ENCODE results near the gene KRTAP24-1. TPM values are rescaled to one million over a fixed set of nuclear protein-coding genes. Genes with fewer than 3 reads are reported as not detected.

Gene KRTAP24-1, protein sequence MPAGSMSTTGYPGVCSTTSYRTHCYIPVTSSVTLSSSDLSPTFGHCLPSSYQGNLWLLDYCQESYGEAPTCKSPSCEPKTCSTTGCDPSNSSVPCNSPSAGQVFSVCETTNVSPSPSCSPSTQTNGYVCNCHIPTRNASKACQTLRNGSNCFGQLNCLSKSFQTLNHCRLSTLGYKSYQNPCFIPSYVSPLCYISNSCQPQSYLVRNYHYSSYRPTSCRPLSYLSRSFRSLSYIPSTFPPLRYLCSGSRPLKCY
- total RNA-seq, result not detected
- not detected for polyA plus RNA-seq

DNA sequence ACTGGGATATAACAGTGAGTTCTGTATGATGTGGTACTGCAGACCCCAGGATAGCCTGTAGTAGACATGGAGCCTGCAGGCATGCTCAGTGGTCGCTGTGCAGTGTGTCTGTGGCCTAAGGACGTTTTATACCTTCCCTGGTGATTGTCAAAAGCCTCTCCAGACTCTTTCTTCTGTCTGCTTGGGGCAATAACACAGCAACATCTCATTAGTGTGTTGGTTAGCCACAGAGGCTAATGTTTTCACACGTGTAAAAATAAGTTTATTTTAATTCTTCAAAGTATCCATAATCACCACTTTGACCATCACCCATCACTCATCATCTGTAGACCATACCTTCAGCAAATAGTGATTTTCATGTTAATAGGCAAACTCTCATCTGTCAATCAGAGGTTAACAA lies at the start of gene KRTAP24-1:
Gene KRTAP24-1, minus strand, starts transcription at position 101 of the 400 bp plus-strand sequence. Its CDS starts 18 bp downstream, at position 83.
- Mint-ChIP-seq H3K4me3 (no peak within 1 kb of the TSS), H3K27ac (no peak within 1 kb of the TSS), H3K4me1 (no peaks in the 10 kb centered on the region), H3K9me3 (peaks cover 0 to 1% (median 0%) of the 10 kb centered on the region in 8 donors), H3K27me3 (peaks cover 0 to 1% of the 10 kb centered on the region in 2 donors), H3K36me3 (no peaks in the 10 kb centered on the region)
- intact Hi-C loops (cut with micrococcal nuclease), result no loop called here
- Histone ChIP-seq H3K36me3 (ENCODE audit: insufficient read depth, low read length) (no peaks in the 10 kb centered on the region), H3K9me3 (ENCODE audit: control insufficient read depth in 1 of 2, low read length in 2 of 2) (no peaks in the 10 kb centered on the region), H3K4me3 (ENCODE audit: low read length in 2 of 2) (no peak within 1 kb of the TSS), H3K4me1 (ENCODE audit: insufficient read depth, low read length) (no peaks in the 10 kb centered on the region), H3K27me3 (ENCODE audit: insufficient read depth, low read length) (no peaks in the 10 kb centered on the region), H3K27ac (ENCODE audit: low read depth, low read length) (no peak within 1 kb of the TSS)
- POLR2A ChIA-PET (ENCODE audit: partially characterized antibody), result no interaction called here
- CTCF ChIA-PET (ENCODE audit: partially characterized antibody), result no interaction called here
- no peak for DNase-seq

DNA sequence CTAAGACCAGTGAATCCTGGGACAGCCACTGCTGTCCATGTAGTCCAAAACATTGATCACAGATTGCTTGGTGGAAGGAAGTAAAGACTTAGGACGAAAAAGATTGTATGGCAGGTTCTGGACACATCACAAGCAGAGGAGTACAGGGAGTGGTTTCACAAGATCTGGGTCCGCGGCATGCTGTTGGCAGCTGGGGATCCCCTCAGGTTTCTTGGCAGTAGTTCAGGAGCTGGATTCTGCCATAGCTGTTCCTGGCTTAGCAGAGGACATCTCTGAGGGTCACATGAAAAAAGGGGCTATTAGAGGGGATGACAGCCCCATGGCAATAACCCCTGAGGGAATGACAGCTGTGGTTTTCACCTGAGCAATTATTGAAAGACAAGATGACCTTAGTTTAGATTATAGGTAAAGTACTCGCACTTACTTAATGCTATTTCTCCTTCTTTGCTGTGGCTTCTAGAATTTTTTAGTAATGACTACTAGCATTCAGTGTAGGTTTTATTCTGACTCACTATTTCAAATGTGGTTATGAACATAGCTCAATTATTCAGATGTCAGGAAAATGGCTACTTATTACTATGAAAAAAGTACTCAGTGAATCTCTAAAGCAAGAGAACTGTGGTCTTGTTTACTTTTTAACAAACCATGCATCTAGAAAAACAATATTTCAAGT lies 46.6 kb upstream of the KRTAP24-1 start:
- CTCF ChIA-PET (ENCODE audit: partially characterized antibody), result interaction anchor here (1.1 kb wide), 1 partner anchor 10 kb away, joined by 3 read pairs; no protein-coding TSS in a partner anchor
- H3K27ac ChIP-seq (ENCODE audit: low read depth, low read length), result no peak overlapping the region
- no peaks in the 10 kb centered on the region for H3K27me3 Mint-ChIP-seq
- no peaks in the 10 kb centered on the region for H3K4me1 ChIP-seq (ENCODE audit: insufficient read depth, low read length)
- H3K4me3 ChIP-seq (ENCODE audit: low read length in 2 of 2), result no peak overlapping the region
- no peaks in the 10 kb centered on the region for H3K36me3 ChIP-seq (ENCODE audit: insufficient read depth, low read length)
- no peak overlapping the region for H3K4me3 Mint-ChIP-seq
- intact Hi-C loops (cut with micrococcal nuclease), result no loop called here
- no peaks in the 10 kb centered on the region for H3K9me3 ChIP-seq (ENCODE audit: control insufficient read depth in 1 of 2, low read length in 2 of 2)
- peaks cover 0 to 25% (median 14%) of the 10 kb centered on the region in 8 donors for H3K9me3 Mint-ChIP-seq
- no peak for DNase-seq
- H3K27ac Mint-ChIP-seq, result no peak overlapping the region
- H3K4me1 Mint-ChIP-seq, result no peaks in the 10 kb centered on the region
- H3K36me3 Mint-ChIP-seq, result no peaks in the 10 kb centered on the region
- no peaks in the 10 kb centered on the region for H3K27me3 ChIP-seq (ENCODE audit: insufficient read depth, low read length)
- POLR2A ChIA-PET (ENCODE audit: partially characterized antibody), result no interaction called here

DNA sequence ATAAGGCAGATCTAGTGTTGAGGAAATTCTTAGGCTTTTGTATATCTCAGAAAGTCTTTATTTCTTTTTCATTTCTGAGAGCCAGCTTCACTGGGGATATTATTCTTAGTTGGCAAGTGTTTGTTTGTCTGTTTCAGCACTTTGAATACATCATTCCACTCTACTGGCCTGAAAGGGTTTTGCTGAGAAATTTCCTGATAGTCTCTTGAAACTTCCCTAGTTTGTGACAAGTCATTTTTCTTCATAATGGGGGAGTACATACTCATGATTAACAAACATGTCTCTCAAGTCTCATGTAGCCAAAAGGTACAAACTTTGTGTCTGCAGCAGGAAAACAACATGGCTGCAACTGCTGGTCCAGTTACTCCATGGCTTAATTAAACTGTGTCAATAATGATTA lies 43.6 kb upstream of the KRTAP24-1 start:
- POLR2A ChIA-PET (ENCODE audit: partially characterized antibody), result no interaction called here
- Mint-ChIP-seq H3K27ac (no peak overlapping the region), H3K4me1 (no peaks in the 10 kb centered on the region), H3K27me3 (no peaks in the 10 kb centered on the region), H3K4me3 (no peak overlapping the region), H3K9me3 (peaks cover 0 to 25% (median 14%) of the 10 kb centered on the region in 8 donors), H3K36me3 (no peaks in the 10 kb centered on the region)
- no peak overlapping the region for H3K4me3 ChIP-seq (ENCODE audit: low read length in 2 of 2)
- H3K4me1 ChIP-seq (ENCODE audit: insufficient read depth, low read length), result no peaks in the 10 kb centered on the region
- intact Hi-C loops (cut with micrococcal nuclease), result no loop called here
- CTCF ChIA-PET (ENCODE audit: partially characterized antibody), result no interaction called here
- H3K27ac ChIP-seq (ENCODE audit: low read depth, low read length), result no peak overlapping the region
- no peaks in the 10 kb centered on the region for H3K36me3 ChIP-seq (ENCODE audit: insufficient read depth, low read length)
- no peaks in the 10 kb centered on the region for H3K27me3 ChIP-seq (ENCODE audit: insufficient read depth, low read length)
- no peaks in the 10 kb centered on the region for H3K9me3 ChIP-seq (ENCODE audit: control insufficient read depth in 1 of 2, low read length in 2 of 2)
- DNase-seq, result no peak

DNA sequence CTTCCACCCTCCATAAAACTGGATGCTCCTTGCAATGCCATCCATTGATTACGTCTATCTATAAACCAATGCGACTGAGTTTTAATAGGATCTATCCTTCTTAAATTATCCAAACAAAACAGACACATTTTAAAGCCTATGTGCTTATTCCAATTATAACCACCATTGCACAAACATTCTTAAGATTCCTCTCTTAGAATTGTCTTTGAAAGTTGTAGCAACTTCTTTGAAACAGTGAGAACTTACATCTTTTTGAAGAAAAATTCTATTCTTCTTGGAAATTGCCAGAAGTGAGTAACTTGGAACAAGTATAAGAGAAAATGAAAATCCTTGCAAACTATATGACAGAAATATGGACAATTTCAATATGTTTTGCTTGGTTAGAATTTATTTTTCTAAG lies 37.5 kb upstream of the KRTAP24-1 start, which contains the start of gene KRTAP26-1:
Gene KRTAP26-1, minus strand, starts transcription at position 101 of the 400 bp plus-strand sequence. CDS start 280 bp downstream, outside the sequence.
- Histone ChIP-seq H3K9me3 (ENCODE audit: control insufficient read depth in 1 of 2, low read length in 2 of 2) (no peaks in the 10 kb centered on the region), H3K4me3 (ENCODE audit: low read length in 2 of 2) (no peak within 1 kb of the TSS), H3K27me3 (ENCODE audit: insufficient read depth, low read length) (no peaks in the 10 kb centered on the region), H3K36me3 (ENCODE audit: insufficient read depth, low read length) (no peaks in the 10 kb centered on the region), H3K4me1 (ENCODE audit: insufficient read depth, low read length) (no peaks in the 10 kb centered on the region), H3K27ac (ENCODE audit: low read depth, low read length) (no peak within 1 kb of the TSS)
- intact Hi-C loops (cut with micrococcal nuclease), result no loop called here
- POLR2A ChIA-PET (ENCODE audit: partially characterized antibody), result no interaction called here
- H3K27ac Mint-ChIP-seq, result no peak within 1 kb of the TSS
- no peak for DNase-seq
- no peaks in the 10 kb centered on the region for H3K4me1 Mint-ChIP-seq
- no peaks in the 10 kb centered on the region for H3K36me3 Mint-ChIP-seq
- H3K9me3 Mint-ChIP-seq, result peaks cover 0 to 5% (median under 1%) of the 10 kb centered on the region in 8 donors
- H3K27me3 Mint-ChIP-seq, result no peaks in the 10 kb centered on the region
- CTCF ChIA-PET (ENCODE audit: partially characterized antibody), result interaction anchor here (1.1 kb wide), 1 partner anchor 21 kb away, joined by 4 read pairs; no protein-coding TSS in a partner anchor
- H3K4me3 Mint-ChIP-seq, result no peak within 1 kb of the TSS

DNA sequence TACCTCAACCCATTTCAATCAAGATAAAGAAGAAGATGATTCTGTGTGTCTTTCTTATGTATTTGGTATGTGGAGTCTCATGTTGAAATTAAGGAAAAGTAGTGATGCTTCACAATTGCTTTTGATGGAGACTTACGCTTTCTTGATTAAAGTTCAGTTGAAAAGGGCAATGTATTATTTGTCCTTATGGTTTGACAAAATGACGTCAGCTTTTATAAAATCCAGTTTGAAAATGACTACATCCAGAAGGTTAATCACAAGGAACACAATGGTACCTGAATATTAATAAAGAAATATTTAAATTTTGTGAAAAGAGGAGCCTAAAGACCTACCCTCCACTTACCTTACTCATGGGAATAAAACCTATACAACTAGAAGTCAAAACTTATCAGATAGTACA lies 33.0 kb upstream of the KRTAP24-1 start:
- no peak overlapping the region for H3K27ac Mint-ChIP-seq

DNA sequence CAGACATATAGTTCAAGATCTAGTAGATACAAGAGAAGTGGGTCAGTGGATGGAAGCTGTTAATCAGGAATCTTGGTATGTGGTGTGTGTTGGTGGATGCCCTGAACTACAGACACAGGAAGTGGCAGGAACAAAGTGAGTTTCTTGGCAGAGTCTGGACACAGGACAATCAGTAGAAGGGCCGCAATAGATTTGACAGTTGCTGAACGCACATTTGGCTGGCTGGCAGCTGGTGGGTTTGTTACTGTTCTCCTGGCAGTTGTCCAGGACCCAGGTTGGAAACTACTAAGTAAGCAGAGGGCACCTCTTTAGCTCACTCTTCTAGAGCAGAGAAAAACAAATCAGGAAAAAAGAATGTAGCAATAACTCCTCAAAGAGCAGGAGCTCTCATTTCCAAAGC lies 24.1 kb upstream of the KRTAP24-1 start:
- peaks cover 0 to 1% of the 10 kb centered on the region in 2 donors for H3K27me3 Mint-ChIP-seq
- DNase-seq, result no peak
- Histone ChIP-seq H3K27me3 (ENCODE audit: insufficient read depth, low read length) (no peaks in the 10 kb centered on the region), H3K9me3 (ENCODE audit: control insufficient read depth in 1 of 2, low read length in 2 of 2) (no peaks in the 10 kb centered on the region), H3K4me1 (ENCODE audit: insufficient read depth, low read length) (no peaks in the 10 kb centered on the region), H3K27ac (ENCODE audit: low read depth, low read length) (no peak overlapping the region), H3K36me3 (ENCODE audit: insufficient read depth, low read length) (no peaks in the 10 kb centered on the region), H3K4me3 (ENCODE audit: low read length in 2 of 2) (no peak overlapping the region)
- intact Hi-C loops (cut with micrococcal nuclease), result no loop called here
- H3K9me3 Mint-ChIP-seq, result peaks cover 0 to 6% (median 0%) of the 10 kb centered on the region in 8 donors
- H3K27ac Mint-ChIP-seq, result no peak overlapping the region
- ChIA-PET POLR2A (ENCODE audit: partially characterized antibody) (no interaction called here), CTCF (ENCODE audit: partially characterized antibody) (no interaction called here)
- no peaks in the 10 kb centered on the region for H3K36me3 Mint-ChIP-seq
- no peaks in the 10 kb centered on the region for H3K4me1 Mint-ChIP-seq
- H3K4me3 Mint-ChIP-seq, result no peak overlapping the region

More for the DNA sequence above, 33.0 kb upstream of the KRTAP24-1 start:
- Histone ChIP-seq H3K27me3 (ENCODE audit: insufficient read depth, low read length) (no peaks in the 10 kb centered on the region), H3K4me3 (ENCODE audit: low read length in 2 of 2) (no peak overlapping the region), H3K27ac (ENCODE audit: low read depth, low read length) (no peak overlapping the region), H3K4me1 (ENCODE audit: insufficient read depth, low read length) (no peaks in the 10 kb centered on the region), H3K36me3 (ENCODE audit: insufficient read depth, low read length) (no peaks in the 10 kb centered on the region), H3K9me3 (ENCODE audit: control insufficient read depth in 1 of 2, low read length in 2 of 2) (no peaks in the 10 kb centered on the region)
- CTCF ChIA-PET (ENCODE audit: partially characterized antibody), result no interaction called here
- Mint-ChIP-seq H3K4me1 (no peaks in the 10 kb centered on the region), H3K36me3 (no peaks in the 10 kb centered on the region), H3K9me3 (peaks cover 0 to 2% (median 0%) of the 10 kb centered on the region in 8 donors), H3K4me3 (no peak overlapping the region), H3K27me3 (no peaks in the 10 kb centered on the region)
- DNase-seq, result no peak
- POLR2A ChIA-PET (ENCODE audit: partially characterized antibody), result interaction anchor here (0.5 kb wide), 1 partner anchor 29 kb away, joined by 3 read pairs; no protein-coding TSS in a partner anchor
- intact Hi-C loops (cut with micrococcal nuclease), result no loop called here

DNA sequence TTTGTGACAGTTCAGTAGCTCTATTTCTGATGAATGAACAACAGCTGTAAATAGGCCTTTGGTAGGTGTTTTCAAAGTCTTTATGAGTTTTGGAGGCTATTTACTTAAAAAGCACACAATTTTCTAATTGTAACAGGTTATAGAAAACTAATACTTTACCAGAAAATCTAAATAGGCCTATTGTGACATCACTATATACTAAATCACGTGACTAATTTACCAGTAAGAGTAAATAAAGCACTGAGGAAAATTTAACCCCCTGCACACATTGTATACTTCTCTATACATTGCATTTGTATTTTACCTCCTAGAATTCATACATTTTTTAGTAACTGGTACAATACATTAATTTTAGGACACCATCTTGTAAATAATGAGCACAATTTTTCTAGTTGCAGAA lies 22.4 kb upstream of the KRTAP24-1 start:
- H3K36me3 Mint-ChIP-seq, result no peaks in the 10 kb centered on the region
- H3K4me1 Mint-ChIP-seq, result no peaks in the 10 kb centered on the region
- no peak for DNase-seq
- no peaks in the 10 kb centered on the region for H3K4me1 ChIP-seq (ENCODE audit: insufficient read depth, low read length)
- no peaks in the 10 kb centered on the region for H3K27me3 ChIP-seq (ENCODE audit: insufficient read depth, low read length)
- intact Hi-C loops (cut with micrococcal nuclease), result no loop called here
- H3K4me3 ChIP-seq (ENCODE audit: low read length in 2 of 2), result no peak overlapping the region
- H3K27me3 Mint-ChIP-seq, result peaks cover 0 to 1% of the 10 kb centered on the region in 2 donors
- H3K27ac Mint-ChIP-seq, result no peak overlapping the region
- H3K9me3 Mint-ChIP-seq, result peaks cover 0 to 13% (median under 1%) of the 10 kb centered on the region in 8 donors
- H3K36me3 ChIP-seq (ENCODE audit: insufficient read depth, low read length), result no peaks in the 10 kb centered on the region
- no peak overlapping the region for H3K4me3 Mint-ChIP-seq
- ChIA-PET CTCF (ENCODE audit: partially characterized antibody) (no interaction called here), POLR2A (ENCODE audit: partially characterized antibody) (no interaction called here)
- no peak overlapping the region for H3K27ac ChIP-seq (ENCODE audit: low read depth, low read length)
- no peaks in the 10 kb centered on the region for H3K9me3 ChIP-seq (ENCODE audit: control insufficient read depth in 1 of 2, low read length in 2 of 2)

Measured in CD4-positive, alpha-beta memory T cell (primary cell).